NCI-H2029 (cell line): ENCODE measurements around the gene SYMPK.

ENCODE experiments used
- DNase-seq: peaks from one replicate; lab custom pipeline; 2025; lab: John Stamatoyannopoulos, UW

The SYMPK gene

GRCh38 chr19:45781214-45782161, 81.5 kb downstream of the SYMPK start:
- peak; percentile 81 for DNase-seq

- peak; percentile 27 for DNase-seq
These were observed 82.3 kb downstream of the SYMPK start for GRCh38 chr19:45780448-45781213.

DNA sequence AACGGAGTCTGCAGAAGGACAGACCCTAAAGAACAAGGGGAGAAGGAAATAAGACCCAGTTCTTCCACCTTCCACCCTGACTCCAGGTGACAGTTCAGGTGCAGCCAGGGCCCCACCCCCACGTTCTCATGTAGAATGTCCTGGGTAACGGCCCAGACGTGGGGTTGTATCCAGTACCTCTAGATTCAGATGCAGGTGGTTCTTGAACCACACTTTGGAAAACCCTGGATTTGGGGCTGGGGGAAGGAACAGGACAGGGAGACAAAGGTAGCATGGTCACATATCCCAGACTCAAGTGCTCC, 82.8 kb downstream of the SYMPK start:
- no peak for DNase-seq

- DNase-seq, result peak; percentile 90
These were observed 83.5 kb downstream of the SYMPK start for GRCh38 chr19:45779231-45780145.

DNA sequence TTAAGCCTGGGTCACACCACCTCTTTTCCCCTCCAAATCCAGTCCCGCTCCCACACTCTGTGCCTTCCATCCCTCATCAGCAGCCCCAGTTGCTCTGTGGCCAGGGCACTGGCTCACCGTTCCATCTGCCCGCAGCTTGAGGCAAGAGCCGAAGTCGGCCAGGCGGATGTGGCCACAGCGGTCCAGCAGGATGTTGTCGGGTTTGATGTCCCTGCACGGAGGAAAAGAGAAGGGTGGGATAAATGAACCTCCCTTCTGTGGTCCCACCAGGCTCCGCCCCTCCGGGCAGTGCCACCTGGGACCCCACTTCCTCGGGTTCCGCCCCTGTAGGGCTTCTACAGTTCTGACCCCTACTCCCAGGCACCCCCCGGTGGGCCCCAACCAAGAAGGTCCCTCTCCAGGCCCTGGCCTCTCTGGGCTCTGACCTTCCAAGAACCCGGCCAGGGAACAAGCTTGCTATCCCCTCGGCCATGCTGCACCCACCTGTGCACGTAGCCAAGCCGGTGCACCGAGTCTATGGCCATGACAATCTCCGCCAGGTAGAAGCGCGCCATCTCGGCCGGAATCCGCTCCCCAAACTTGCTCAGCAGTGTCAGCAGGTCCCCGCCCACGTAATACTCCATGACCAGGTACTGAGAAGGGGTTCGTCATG, 84.8 kb downstream of the SYMPK start:
- no peak for DNase-seq

GRCh38 chr19:45777395-45777961, 85.5 kb downstream of the SYMPK start:
- no peak for DNase-seq

DNA sequence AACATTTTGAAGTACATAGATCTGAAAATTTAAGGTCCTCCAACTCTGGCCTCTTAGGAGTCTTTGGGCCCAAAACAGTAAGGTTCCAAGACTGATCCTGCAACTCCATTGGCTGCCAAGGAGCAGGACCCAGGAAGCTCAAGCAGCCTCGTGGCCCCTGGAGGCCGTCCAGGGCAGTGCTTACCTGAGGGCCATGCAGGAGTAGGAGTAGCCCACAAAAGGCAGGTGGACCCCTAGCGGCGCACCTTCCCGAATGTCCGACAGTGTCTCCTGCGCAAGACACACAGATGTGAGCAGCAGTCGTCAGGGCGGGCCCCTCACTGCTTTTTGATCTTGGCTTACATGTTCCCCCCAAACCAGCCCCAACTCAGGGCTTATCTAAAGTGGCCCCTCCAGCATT, 88.2 kb downstream of the SYMPK start:
- no peak for DNase-seq

- no peak for DNase-seq
These were observed 89.6 kb downstream of the SYMPK start for GRCh38 chr19:45773384-45773783.

- DNase-seq, result no peak
These were observed 90.0 kb downstream of the SYMPK start for GRCh38 chr19:45772912-45773311.

DNA sequence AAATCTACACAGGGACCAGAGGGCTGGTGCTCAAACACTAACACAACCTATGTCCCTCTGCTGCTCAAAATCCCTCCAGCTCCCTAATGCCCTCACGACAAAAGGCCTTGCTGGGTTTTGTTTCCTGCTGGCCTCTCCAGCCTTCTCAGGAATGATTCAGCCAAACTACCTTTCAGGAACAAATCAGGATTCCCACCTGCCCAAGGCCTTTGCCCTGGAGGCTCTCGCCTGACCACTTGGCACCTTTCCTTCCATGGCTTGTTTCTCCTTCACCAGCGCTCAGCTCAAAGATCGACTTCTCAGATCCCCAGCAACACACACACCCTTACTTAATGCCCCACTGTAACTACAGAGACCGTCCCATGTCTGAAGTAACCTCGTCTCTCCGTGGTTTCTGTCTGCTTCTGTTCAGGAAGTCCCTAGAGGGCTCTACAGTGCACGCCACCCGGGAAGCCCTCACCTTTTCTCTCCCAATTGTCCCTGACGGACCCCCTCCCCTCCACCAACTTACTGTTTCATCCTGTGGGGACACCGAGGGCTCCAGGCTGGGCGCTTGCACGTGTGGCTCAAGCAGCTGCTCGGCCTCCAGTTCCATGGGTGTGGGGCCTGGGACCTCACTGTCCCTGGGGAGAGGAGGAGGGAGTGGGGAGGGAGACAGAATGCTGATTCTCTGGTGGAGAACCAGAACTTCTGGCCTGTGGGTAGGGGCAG, 90.7 kb downstream of the SYMPK start:
- DNase-seq, result no peak

- DNase-seq, result no peak
These were observed 91.5 kb downstream of the SYMPK start for GRCh38 chr19:45771311-45771933.

DNA sequence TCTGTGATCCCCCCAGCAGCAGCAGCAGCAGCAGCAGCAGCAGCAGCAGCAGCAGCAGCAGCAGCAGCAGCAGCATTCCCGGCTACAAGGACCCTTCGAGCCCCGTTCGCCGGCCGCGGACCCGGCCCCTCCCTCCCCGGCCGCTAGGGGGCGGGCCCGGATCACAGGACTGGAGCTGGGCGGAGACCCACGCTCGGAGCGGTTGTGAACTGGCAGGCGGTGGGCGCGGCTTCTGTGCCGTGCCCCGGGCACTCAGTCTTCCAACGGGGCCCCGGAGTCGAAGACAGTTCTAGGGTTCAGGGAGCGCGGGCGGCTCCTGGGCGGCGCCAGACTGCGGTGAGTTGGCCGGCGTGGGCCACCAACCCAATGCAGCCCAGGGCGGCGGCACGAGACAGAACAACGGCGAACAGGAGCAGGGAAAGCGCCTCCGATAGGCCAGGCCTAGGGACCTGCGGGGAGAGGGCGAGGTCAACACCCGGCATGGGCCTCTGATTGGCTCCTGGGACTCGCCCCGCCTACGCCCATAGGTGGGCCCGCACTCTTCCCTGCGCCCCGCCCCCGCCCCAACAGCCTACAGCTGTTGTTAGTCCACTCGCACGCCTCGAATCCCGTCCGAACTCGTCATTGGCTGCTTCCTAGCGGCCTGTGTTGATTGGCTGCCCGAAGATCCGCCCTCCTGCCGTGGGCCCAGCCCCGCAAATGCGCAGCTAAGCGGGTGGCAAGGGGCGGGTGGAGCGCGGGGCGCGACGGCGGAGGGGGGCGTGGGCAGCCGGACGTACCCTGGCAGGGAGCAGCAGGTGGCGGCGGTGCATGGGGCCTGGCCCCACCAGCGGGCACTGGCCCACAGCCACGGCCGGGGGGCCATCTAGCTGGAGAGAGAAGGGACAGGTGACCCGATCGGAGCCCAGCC, 92.5 kb downstream of the SYMPK start:
- peak; percentile 99 for DNase-seq

DNA sequence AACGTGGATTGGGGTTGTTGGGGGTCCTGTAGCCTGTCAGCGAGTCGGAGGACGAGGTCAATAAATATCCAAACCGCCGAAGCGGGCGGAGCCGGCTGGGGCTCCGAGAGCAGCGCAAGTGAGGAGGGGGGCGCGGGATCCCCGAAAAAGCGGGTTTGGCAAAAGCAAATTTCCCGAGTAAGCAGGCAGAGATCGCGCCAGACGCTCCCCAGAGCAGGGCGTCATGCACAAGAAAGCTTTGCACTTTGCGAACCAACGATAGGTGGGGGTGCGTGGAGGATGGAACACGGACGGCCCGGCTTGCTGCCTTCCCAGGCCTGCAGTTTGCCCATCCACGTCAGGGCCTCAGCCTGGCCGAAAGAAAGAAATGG, 93.1 kb downstream of the SYMPK start:
- no peak for DNase-seq

DNA sequence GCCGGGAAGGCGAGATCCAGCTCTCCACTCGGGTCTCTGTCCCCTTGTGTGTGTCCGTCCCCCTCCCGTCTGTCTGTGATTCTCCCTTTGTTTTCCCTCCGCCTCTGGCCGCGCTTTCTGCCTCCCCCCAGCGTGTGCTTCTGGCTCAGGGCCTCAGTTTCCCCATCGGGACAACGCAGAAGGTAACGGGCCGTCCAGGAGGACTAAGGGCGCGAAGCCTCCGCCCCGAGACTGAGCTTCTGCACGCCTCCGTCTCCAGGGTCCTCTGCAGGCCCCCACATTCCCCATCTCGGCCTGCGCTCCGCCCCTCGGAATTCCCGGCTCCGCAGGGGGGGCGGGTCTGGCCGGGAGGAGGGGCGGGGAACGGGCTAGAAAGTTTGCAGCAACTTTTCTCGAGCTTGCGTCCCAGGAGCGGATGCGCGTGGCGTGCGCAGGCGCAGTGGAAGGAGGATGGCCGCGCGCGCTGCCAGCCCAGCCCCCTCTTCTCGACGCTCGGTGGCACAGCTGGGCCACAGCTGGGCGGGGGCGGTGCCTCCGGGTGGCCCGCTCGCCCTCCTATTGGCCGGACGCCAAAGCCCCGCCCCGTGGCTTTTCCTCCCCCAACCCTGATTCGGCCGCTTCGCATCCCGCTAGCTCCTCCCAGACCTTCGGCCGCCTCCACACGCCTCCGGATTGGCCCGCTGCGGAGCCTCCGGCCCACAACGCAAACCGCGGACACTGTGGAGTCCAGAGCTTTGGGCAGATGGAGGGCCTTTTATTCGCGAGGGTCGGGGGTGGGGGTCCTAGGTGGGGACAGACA, 93.8 kb downstream of the SYMPK start, which contains the start of gene SIX5:
Gene SIX5 (minus strand): TSS at position 269 of the 799 bp plus-strand sequence. CDS start 408 bp downstream, outside the sequence.
- DNase-seq, result peak; percentile 93

- peak; percentile 28 for DNase-seq
These were observed 94.3 kb downstream of the SYMPK start for GRCh38 chr19:45768655-45768983.

DNA sequence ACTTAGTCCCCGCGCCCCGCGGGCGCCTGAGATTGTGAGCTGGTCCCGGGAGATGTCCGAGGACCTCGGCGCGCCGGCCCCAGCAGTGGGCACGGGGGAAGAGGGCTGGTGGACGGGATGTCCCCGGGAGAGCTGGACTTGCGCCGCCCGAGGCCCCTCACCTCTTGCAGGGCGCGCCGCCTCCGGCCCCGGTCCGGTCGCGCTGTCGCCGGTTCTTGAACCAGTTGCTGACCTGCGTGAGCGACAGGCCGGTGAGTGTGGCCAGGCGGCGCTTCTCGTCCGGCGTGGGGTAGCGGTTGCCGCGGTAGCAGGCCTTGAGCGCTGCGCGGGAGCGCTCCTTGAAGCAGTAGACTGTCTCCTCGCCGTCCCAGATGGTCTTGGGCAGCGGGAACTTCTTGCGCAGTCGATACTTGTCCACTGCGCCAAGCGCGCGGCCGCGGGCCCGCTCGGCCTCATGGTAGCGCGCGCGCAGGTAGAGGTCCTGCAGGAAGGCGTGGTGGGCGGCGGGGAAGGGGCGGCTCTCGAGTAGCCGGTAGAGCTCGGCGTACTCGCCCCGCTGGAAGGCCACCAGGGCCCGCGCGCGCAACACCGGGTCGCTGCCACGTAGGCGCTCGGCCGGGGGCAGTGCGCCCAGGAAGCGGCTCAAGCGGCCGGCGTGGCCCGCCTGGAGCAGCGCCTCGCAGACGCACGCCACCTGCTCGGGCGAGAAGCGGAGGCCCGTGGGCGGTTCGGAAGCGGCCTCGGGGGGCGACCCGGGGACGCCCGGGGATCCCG, 94.9 kb downstream of the SYMPK start:
- no peak for DNase-seq

DNA sequence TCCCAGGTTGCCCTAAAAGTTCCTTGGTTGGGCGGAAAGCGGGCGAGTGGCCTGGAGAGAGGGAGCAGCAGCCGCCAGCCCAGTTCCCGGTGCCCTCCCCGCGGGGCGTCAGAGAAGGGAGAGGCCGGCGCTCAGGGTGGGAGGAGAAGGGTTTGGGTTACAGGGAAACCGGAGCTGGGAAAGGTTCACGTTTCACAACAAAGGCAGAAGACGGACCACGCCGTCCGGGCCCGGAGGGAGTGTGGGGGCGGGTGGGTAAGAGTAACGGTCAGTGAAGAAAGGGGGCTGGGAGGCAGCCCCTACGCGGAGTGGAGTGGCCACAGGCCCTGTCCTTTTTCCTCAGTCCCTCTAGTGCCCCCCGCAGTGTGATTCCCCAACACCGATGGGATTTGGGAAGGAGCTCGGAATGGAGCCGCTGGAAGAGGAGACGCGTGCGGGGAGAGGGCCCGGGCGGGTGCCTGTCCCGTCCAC, 95.5 kb downstream of the SYMPK start:
- peak; percentile 66 for DNase-seq
